ENCODE data around the gene RGS12. TPM values are rescaled to one million over a fixed set of nuclear protein-coding genes. Genes with fewer than 3 reads are reported as not detected.

RGS12 gene
- total RNA-seq, 1 donor from 2014 or later, result 10.6 TPM

DNA sequence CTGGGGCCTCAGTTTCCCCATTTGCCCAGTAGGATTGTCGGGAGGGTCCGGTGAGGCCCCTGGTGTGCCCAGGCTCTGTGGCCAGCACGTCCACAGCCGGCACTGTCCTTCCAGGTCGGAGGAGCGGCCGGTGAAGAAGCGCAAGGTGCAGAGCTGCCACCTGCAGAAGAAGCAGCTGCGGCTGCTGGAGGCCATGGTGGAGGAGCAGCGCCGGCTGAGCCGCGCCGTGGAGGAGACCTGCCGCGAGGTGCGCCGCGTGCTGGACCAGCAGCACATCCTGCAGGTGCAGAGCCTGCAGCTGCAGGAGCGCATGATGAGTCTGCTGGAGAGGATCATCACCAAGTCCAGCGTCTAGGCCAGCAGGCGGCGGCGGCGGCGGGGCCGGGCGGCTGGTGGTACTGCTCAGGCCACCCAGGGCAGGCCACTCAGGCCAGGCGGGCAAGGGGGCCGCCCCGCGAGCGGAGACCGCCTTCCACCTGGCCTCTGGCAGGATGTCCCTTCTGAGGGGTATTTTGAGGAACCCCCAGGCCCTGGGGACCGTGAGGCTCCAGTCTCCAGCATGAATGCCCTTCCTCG is 37.1 kb upstream of the RGS12 start:
- Mint-ChIP-seq H3K36me3 (ENCODE audit: low read depth) (peaks cover 14% of the 10 kb centered on the region), H3K9me3 (no peaks in the 10 kb centered on the region), H3K27me3 (no peaks in the 10 kb centered on the region), H3K27ac (no peak overlapping the region), H3K4me3 (no peak overlapping the region), H3K4me1 (peaks cover 24% of the 10 kb centered on the region)
- intact Hi-C loops (cut with micrococcal nuclease), result loop anchor here (2.0 kb wide), 1 partner anchor 31 kb away; no protein-coding TSS in a partner anchor
- peak; percentile 8 for DNase-seq
- POLR2A ChIA-PET, result no interaction called here
- CTCF ChIA-PET, result no interaction called here
- TF ChIP-seq, protein P1, sequence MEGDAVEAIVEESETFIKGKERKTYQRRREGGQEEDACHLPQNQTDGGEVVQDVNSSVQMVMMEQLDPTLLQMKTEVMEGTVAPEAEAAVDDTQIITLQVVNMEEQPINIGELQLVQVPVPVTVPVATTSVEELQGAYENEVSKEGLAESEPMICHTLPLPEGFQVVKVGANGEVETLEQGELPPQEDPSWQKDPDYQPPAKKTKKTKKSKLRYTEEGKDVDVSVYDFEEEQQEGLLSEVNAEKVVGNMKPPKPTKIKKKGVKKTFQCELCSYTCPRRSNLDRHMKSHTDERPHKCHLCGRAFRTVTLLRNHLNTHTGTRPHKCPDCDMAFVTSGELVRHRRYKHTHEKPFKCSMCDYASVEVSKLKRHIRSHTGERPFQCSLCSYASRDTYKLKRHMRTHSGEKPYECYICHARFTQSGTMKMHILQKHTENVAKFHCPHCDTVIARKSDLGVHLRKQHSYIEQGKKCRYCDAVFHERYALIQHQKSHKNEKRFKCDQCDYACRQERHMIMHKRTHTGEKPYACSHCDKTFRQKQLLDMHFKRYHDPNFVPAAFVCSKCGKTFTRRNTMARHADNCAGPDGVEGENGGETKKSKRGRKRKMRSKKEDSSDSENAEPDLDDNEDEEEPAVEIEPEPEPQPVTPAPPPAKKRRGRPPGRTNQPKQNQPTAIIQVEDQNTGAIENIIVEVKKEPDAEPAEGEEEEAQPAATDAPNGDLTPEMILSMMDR (IDR thresholded peaks at IDR 0.05), result no peak
- ATAC-seq (ENCODE audit: low read depth), result no peak

DNA sequence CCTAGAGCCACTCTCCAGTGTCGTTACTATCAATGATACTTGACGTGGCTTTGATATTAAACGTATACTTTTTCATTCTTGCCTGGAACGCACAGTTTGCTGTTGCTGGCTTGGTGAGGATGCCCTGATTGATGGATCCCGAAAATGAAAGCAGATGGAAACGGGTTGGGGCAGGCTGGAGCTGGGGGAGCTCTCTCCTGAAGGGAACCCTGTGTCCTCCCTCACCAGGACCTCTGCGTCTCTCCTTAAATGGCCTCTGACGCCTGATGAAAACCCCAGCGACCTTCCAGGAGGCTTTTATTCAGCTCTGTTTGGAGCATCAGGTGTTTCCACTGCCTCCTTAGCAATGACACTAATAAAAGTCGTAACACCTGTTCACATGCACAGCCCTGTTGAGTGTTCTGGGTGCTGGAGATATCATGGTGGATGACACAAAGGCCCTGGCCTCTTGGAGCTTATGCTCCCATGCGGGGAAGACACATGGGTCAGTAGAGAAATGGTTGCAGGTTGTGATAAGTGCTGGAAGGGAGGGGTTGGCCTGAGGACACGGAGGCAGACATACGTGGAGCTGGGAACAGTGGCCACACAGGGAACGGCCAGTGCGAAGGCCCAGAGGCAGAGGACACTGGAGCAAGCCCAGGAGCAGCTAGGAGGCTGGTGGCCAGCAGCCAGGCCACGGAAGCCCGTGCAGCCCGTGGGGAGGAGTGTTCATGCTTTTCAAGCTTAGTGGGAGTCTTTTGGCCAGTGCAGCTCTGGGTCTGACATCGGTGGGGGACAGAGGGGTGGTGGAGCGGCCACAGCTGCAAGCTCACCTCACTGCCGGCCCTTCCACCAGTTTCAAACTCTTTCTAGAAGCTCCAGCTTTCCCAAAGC is 36.4 kb upstream of the RGS12 start:
- TF ChIP-seq, protein P1 (IDR thresholded peaks at IDR 0.05), result no peak
- H3K27ac Mint-ChIP-seq, result no peak overlapping the region
- no peaks in the 10 kb centered on the region for H3K9me3 Mint-ChIP-seq
- ChIA-PET POLR2A (interaction anchor here (1.5 kb wide), 2 partner anchors 36 to 132 kb away, joined by 4 to 6 read pairs; no protein-coding TSS in a partner anchor), CTCF (no interaction called here)
- no peaks in the 10 kb centered on the region for H3K27me3 Mint-ChIP-seq
- intact Hi-C loops (cut with micrococcal nuclease), result loop anchor here (2.0 kb wide), 1 partner anchor 30 kb away; no protein-coding TSS in a partner anchor
- H3K36me3 Mint-ChIP-seq (ENCODE audit: low read depth), result peaks cover 14% of the 10 kb centered on the region
- DNase-seq (peak; percentile 14), ATAC-seq (ENCODE audit: low read depth) (no peak)
- no peak overlapping the region for H3K4me3 Mint-ChIP-seq
- H3K4me1 Mint-ChIP-seq, result peaks cover 24% of the 10 kb centered on the region

DNA sequence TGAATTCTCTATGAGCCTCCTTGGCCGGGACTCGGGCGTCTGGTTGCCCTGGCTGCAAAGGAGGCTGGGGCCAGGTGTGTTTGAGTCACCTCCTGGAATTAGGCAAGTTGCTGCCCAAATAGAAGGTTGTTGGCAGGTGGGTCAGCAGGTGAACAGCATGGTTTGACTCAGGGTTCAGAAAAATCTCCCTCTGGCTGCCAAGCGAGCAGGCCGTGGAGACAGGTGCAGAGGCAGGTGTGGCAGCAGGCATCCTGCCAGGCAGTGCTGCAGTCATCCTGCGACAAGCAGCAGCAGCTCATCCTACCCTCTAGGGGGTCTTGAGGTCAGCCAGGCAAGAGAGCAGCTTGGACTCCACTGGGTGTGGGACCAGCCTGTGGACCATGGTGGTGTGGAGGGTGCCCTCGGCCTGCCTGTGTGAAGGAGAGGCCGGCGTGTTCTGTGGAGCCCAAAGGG is 35.7 kb upstream of the RGS12 start:
- TF ChIP-seq, protein P1 (IDR thresholded peaks at IDR 0.05), result no peak
- Mint-ChIP-seq H3K4me1 (peaks cover 24% of the 10 kb centered on the region), H3K4me3 (no peak overlapping the region), H3K9me3 (no peaks in the 10 kb centered on the region), H3K27ac (peak overlapping the region; percentile 73), H3K36me3 (ENCODE audit: low read depth) (peaks cover 14% of the 10 kb centered on the region), H3K27me3 (no peaks in the 10 kb centered on the region)
- intact Hi-C loops (cut with micrococcal nuclease), result loop anchor here (2.0 kb wide), 1 partner anchor 30 kb away; no protein-coding TSS in a partner anchor
- CTCF ChIA-PET, result no interaction called here
- POLR2A ChIA-PET, result interaction anchor here (0.6 to 1.5 kb wide), 7 partner anchors 15 to 131 kb away, joined by 3 to 6 read pairs (median 5); no protein-coding TSS in a partner anchor
- no peak for DNase-seq
- peak; percentile 28 for ATAC-seq (ENCODE audit: low read depth)

DNA sequence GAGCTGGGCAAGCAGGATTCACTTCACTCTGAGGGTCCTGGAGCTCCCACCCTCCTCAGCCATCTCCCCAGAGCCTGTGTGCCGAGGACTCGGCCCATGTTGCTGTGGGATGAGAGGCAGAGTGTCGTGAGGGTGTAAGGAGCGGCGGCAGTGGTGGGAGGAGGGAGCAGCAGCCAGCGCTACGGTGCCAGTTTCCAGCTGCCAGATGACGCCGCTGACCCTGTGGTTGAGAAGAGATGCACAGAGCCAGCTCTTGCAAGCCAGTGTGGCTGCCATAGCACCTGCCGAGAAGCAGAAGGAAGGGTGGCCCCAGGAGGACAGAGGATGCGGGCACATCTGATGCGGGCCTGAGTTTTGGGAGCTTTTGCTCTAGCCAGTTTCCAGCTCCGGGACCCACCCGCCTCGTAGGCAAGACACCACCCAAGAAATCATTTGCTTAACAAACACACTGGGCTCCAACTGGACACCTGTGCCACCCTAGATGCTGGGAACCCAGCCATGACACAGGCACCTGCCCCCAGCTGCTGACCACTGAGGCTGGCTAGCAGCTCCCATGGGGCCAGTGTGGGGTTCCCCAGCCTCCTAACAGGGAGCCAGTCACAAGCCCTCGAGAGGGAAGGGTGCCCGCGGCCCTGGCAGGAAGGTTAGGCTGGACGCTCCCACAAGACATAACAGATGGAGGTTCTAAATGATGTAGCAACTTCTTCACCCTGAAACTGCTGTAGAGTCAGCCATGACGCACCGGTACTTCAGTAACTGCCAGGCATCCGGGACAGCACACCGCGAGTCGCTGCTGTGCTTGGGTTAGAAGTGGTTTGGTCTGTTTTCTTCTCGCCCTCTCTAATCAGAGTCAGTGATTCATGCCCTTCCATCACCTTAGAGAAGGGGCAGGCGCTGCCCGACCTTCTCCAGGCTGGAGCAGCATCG is 35.0 kb upstream of the RGS12 start:
- intact Hi-C loops (cut with micrococcal nuclease), result loop anchor here (2.0 kb wide), 2 partner anchors 29 to 227 kb away; no protein-coding TSS in a partner anchor
- DNase-seq (peak; percentile 44), ATAC-seq (ENCODE audit: low read depth) (peak; percentile 72)
- peaks cover 24% of the 10 kb centered on the region for H3K4me1 Mint-ChIP-seq
- H3K4me3 Mint-ChIP-seq, result peak overlapping the region; percentile 50
- H3K27ac Mint-ChIP-seq, result peak overlapping the region; percentile 73
- H3K36me3 Mint-ChIP-seq (ENCODE audit: low read depth), result peaks cover 14% of the 10 kb centered on the region
- no peaks in the 10 kb centered on the region for H3K9me3 Mint-ChIP-seq
- TF ChIP-seq, protein P1 (IDR thresholded peaks at IDR 0.05), result no peak
- H3K27me3 Mint-ChIP-seq, result no peaks in the 10 kb centered on the region
- ChIA-PET CTCF (no interaction called here), POLR2A (interaction anchor here (0.6 to 1.5 kb wide), 9 partner anchors 16 to 229 kb away, joined by 3 to 6 read pairs (median 4); no protein-coding TSS in a partner anchor)

Data from activated B cell treated with CpG ODN at 0.5 μM for 24 hours (primary cell).